H1 (cell line): ENCODE measurements around the gene CLASP2. TPM values are rescaled to one million over a fixed set of nuclear protein-coding genes. Genes with fewer than 3 reads are reported as not detected.
A peak's percentile ranks its signal among the peaks of the same experiment; 100 is the strongest.

Experiments used
- CTCF ChIA-PET: fragments of 300-600 bp; sonication (Branson Sonifier 250); formaldehyde crosslinking; loops from one replicate; lab custom pipeline; 2021; ENCODE audit not compliant: partially characterized antibody; lab: Charles Lee
- POLR2A ChIA-PET: fragments of 300-600 bp; sonication (Branson Sonifier 250); formaldehyde crosslinking; loops from one replicate; lab custom pipeline; 2021; ENCODE audit warnings: inconsistent platforms; ENCODE audit not compliant: partially characterized antibody; lab: Charles Lee
- DNase-seq, 2 experiments: peaks; one replicate each; pipeline versions ENCODE4 v3.0.0 to v3.0.0-alpha.2; 2010 to 2022; ENCODE audit warnings: low spot score in 2 of 2, low read depth in 1 of 2, mixed read lengths in 1 of 2
- FAIRE-seq: peaks from 2 replicates; lab custom pipeline; 2011; peaks lifted over from hg19 to GRCh38; lab: Jason Lieb, UNC
- H2AFZ ChIP-seq: 2 replicates; pipeline ENCODE4 v1.8.1; 2012; ENCODE audit warnings: low read length, inconsistent platforms
- H2AK5ac ChIP-seq: 2 replicates; pipeline ENCODE4 v1.6.1; 2013; ENCODE audit warnings: low read depth, low read length
- H2BK120ac ChIP-seq: replicated peaks from 2 replicates; pipeline ENCODE3; 2013; ENCODE audit warnings: low read depth, low read length, inconsistent platforms
- H2BK12ac ChIP-seq: 2 replicates; pipeline ENCODE4 v1.6.1; 2013; ENCODE audit warnings: low read depth, low read length
- H2BK15ac ChIP-seq: 2 replicates; pipeline ENCODE4 v1.6.1; 2013; ENCODE audit warnings: low read length
- H2BK20ac ChIP-seq: 2 replicates; pipeline ENCODE4 v1.6.1; 2013; ENCODE audit warnings: low read length
- H2BK5ac ChIP-seq: 2 replicates; pipeline ENCODE4 v1.6.1; 2013; ENCODE audit warnings: low read depth, low read length
- H3K14ac ChIP-seq: 2 replicates; pipeline ENCODE4 v1.6.1; 2013; ENCODE audit warnings: inconsistent platforms; ENCODE audit not compliant: insufficient read length
- H3K18ac ChIP-seq: 2 replicates; pipeline ENCODE4 v1.6.1; 2013; ENCODE audit warnings: low read length; ENCODE audit errors: extremely low read depth
- H3K23ac ChIP-seq: 2 replicates; pipeline ENCODE4 v1.6.1; 2013; ENCODE audit warnings: inconsistent platforms; ENCODE audit not compliant: insufficient read length
- H3K23me2 ChIP-seq: 2 replicates; pipeline ENCODE4 v1.6.1; 2013; ENCODE audit warnings: low read depth, low read length
- H3K27ac ChIP-seq: 2 replicates; pipeline ENCODE4 v1.6.1; 2011; ENCODE audit warnings: low read depth, low read length, inconsistent platforms
- H3K27me3 ChIP-seq, 4 experiments: replicated peaks in 1 of 4; 1 replicate in 1 of 4; 2 replicates in 3 of 4; pipeline versions ENCODE4 v1.6.1 to v1.8.1; 2011 to 2013; ENCODE audit warnings: low read length in 3 of 4, mild to moderate bottlenecking in 3 of 4, inconsistent platforms in 2 of 4, mixed read lengths in 2 of 4, moderate library complexity in 1 of 4; ENCODE audit not compliant: control insufficient read depth in 3 of 4, insufficient read depth in 3 of 4; ENCODE audit errors: extremely low read depth in 1 of 4
- H3K36me3 ChIP-seq, 4 experiments: 2 replicates each; pipeline versions ENCODE4 v1.6.1 to v1.8.1; 2011 to 2013; ENCODE audit warnings: mild to moderate bottlenecking in 4 of 4, low read length in 3 of 4, moderate library complexity in 2 of 4, control low read depth in 1 of 4, inconsistent platforms in 1 of 4; ENCODE audit not compliant: insufficient read depth in 4 of 4, control insufficient read depth in 2 of 4
- H3K4ac ChIP-seq: replicated peaks from 2 replicates; pipeline ENCODE3; 2013; ENCODE audit warnings: low read length, low read depth, mixed read lengths, inconsistent platforms; ENCODE audit not compliant: insufficient read length
- H3K4me1 ChIP-seq, 4 experiments: replicated peaks in 1 of 4; 1 replicate in 1 of 4; 2 replicates in 3 of 4; pipeline versions ENCODE4 v1.6.1 to v1.8.1; 2011 to 2013; ENCODE audit warnings: low read length in 3 of 4, inconsistent platforms in 2 of 4, mixed read lengths in 1 of 4; ENCODE audit not compliant: insufficient read depth in 4 of 4, control insufficient read depth in 3 of 4
- H3K4me2 ChIP-seq, 2 experiments: 2 replicates each; pipeline versions ENCODE4 v1.6.1 to v1.8.1; 2011 to 2013; ENCODE audit warnings: low read depth in 2 of 2, low read length in 2 of 2, control low read depth in 1 of 2, inconsistent platforms in 1 of 2, mild to moderate bottlenecking in 1 of 2; ENCODE audit not compliant: insufficient read depth in 1 of 2
- H3K4me3 ChIP-seq, 4 experiments: fragments of 200-600, 300-600 bp in 1 of 4; sonication (generic), shearing (Covaris generic), sonication (Bioruptor Twin) in 1 of 4; 2 replicates each; pipeline versions ENCODE4 v1.5.1 to v1.8.1; 2011 to 2016; ENCODE audit warnings: low read length in 4 of 4, low read depth in 3 of 4, control low read depth in 2 of 4, inconsistent platforms in 2 of 4, mild to moderate bottlenecking in 2 of 4, mixed read lengths in 1 of 4, moderate library complexity in 1 of 4; ENCODE audit not compliant: insufficient read depth in 2 of 4; ENCODE audit errors: extremely low read depth in 1 of 4
- H3K56ac ChIP-seq: replicated peaks from 2 replicates; pipeline ENCODE3; 2013; ENCODE audit warnings: low read depth, mild to moderate bottlenecking, mixed read lengths, low read length, inconsistent platforms; ENCODE audit not compliant: insufficient read length
- H3K79me1 ChIP-seq: 2 replicates; pipeline ENCODE4 v1.6.1; 2013; ENCODE audit warnings: low read depth, low read length, control low read depth
- H3K79me2 ChIP-seq, 2 experiments: 2 replicates each; pipeline versions ENCODE4 v1.6.1 to v1.8.1; 2012 to 2013; ENCODE audit warnings: low read length in 2 of 2, mild to moderate bottlenecking in 2 of 2, inconsistent platforms in 1 of 2; ENCODE audit not compliant: insufficient read depth in 2 of 2, control insufficient read depth in 1 of 2
- H3K9ac ChIP-seq, 4 experiments: replicated peaks in 1 of 4; 1 replicate in 1 of 4; 2 replicates in 3 of 4; pipeline versions ENCODE4 v1.6.1 to v1.8.1; 2011 to 2013; ENCODE audit warnings: low read depth in 3 of 4, low read length in 3 of 4, control low read depth in 2 of 4, mild to moderate bottlenecking in 2 of 4, moderate library complexity in 2 of 4, inconsistent platforms in 1 of 4; ENCODE audit errors: extremely low read depth in 1 of 4
- H3K9me3 ChIP-seq, 2 experiments: 2 replicates each; pipeline versions ENCODE4 v1.6.1 to v1.8.1; 2012 to 2013; ENCODE audit warnings: mild to moderate bottlenecking in 2 of 2, moderate library complexity in 2 of 2, control low read depth in 1 of 2, inconsistent platforms in 1 of 2, low read depth in 1 of 2, low read length in 1 of 2, mixed read lengths in 1 of 2; ENCODE audit not compliant: insufficient read depth in 2 of 2
- H4K20me1 ChIP-seq, 2 experiments: replicated peaks in 1 of 2; 2 replicates each; pipeline versions ENCODE3 to v1.8.1; 2011 to 2013; ENCODE audit warnings: inconsistent platforms in 2 of 2, low read length in 2 of 2, mild to moderate bottlenecking in 1 of 2; ENCODE audit not compliant: insufficient read depth in 2 of 2, control insufficient read depth in 1 of 2
- H4K5ac ChIP-seq: 2 replicates; pipeline ENCODE4 v1.6.1; 2013; ENCODE audit warnings: low read length, low read depth, mixed read lengths, inconsistent platforms; ENCODE audit not compliant: insufficient read length
- H4K8ac ChIP-seq: 2 replicates; pipeline ENCODE4 v1.8.0; 2013; ENCODE audit warnings: mild to moderate bottlenecking, moderate library complexity, low read length, inconsistent platforms; ENCODE audit not compliant: insufficient read depth; ENCODE audit errors: extremely low read depth
- H4K91ac ChIP-seq: replicated peaks from 2 replicates; pipeline ENCODE3; 2013; ENCODE audit warnings: low read length, mixed read lengths, inconsistent platforms; ENCODE audit not compliant: insufficient read length
- KDM1A ChIP-seq: fragments of 200-600, 300-600 bp; sonication (generic); IDR thresholded peaks from 2 replicates; pipeline ENCODE4 v1.7.1; 2016; ENCODE audit warnings: mild to moderate bottlenecking, low read length, borderline replicate concordance
- KDM4A ChIP-seq: IDR thresholded peaks from one replicate; pipeline ENCODE4 v1.7.1; 2012; ENCODE audit warnings: low read depth, mild to moderate bottlenecking, moderate library complexity, low read length, inconsistent platforms; ENCODE audit not compliant: severe bottlenecking
- NANOG ChIP-seq: IDR thresholded peaks from 2 replicates; pipeline ENCODE4 v1.6.1; 2011; ENCODE audit warnings: low read length, low read depth, mild to moderate bottlenecking, inconsistent platforms; ENCODE audit not compliant: insufficient read depth, poor library complexity, severe bottlenecking
- POLR2AphosphoS5 ChIP-seq: IDR thresholded peaks from 2 replicates; pipeline ENCODE4 v1.6.1; 2011; ENCODE audit warnings: low read depth, low read length
- WGBS, 2 experiments: shearing (Covaris generic) in 1 of 2; methylation state at CpG; one replicate each; pipeline versions ENCODE4 v1.1.6 to v1.1.7; 2013 to 2015; ENCODE audit warnings: low lambda C conversion rate in 2 of 2, mixed read lengths in 2 of 2, inconsistent platforms in 1 of 2, low coverage in 1 of 2, missing lambda C conversion rate in 1 of 2; ENCODE audit not compliant: insufficient replicate concordance in 2 of 2, insufficient coverage in 1 of 2, insufficient read length in 1 of 2; ENCODE audit errors: extremely low coverage in 1 of 2, missing lambda C conversion rate in 1 of 2; 5-methylcytosine and 5-hydroxymethylcytosine counted together
- polyA plus RNA-seq, 7 experiments: library from polyadenylated mRNA; depleted of rRNA in 3 of 7; stranded (reverse) in 5 of 7; unstranded in 2 of 7; fragments of >200 nt in 5 of 7; fragments of 200-250 nt in 2 of 7; gene quantifications; 1 replicate in 5 of 7; 2 replicates in 1 of 7; 4 replicates in 1 of 7; pipeline versions ENCODE4 v1.2.1 to v1.2.3, GENCODE V29; 2011 to 2013; ENCODE audit warnings: missing spikeins in 2 of 7, mixed read lengths in 2 of 7
- total RNA-seq: library from RNA; stranded (reverse); fragmentation: NEBNext Ultra II Directional; extraction: Animal tissue kit (Norgen Biotek cat#: 25700); gene quantifications from 2 replicates; pipeline ENCODE4 v1.2.1, GENCODE V29; 2021

Gene CLASP2
- total and polyA plus RNA-seq, 2 of the 8 experiments (the other 6 are each of a cell fraction or from before 2014, with no cell fraction given) = 21.7 to 58.0 TPM

DNA sequence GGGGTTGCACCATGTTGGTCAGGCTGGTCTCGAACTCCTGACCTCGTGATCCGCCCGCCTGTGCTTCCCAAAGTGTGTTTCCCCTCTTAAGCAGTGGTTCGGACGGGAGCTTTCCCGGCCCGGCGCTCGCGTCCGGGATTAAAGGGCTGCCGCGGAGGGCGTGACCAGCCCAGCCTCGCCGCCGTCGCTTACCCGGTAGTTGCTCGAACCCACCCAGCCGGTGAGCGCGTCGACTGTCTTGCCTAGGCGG, 513 bp downstream of the CLASP2 start:
- peaks cover 0 to 9% of the 10 kb centered on the region in 2 experiments for H4K20me1 ChIP-seq
- H3K9ac ChIP-seq = peak overlapping the region; percentile 41 to 84 (median 78)
- no peaks in the 10 kb centered on the region for H3K27me3 ChIP-seq
- H3K27ac ChIP-seq = peak overlapping the region; percentile 81; the same call in 1 of the 2 replicates
- no peak overlapping the region for H2AK5ac ChIP-seq
- H3K4ac ChIP-seq = no peak overlapping the region
- H2BK5ac ChIP-seq = peak overlapping the region; percentile 71; the same call in 1 of the 2 replicates
- H3K79me1 ChIP-seq = no peaks in the 10 kb centered on the region
- FAIRE-seq = no peak
- TF ChIP-seq NANOG (no peak), POLR2AphosphoS5 (peak; percentile 23; the same call in 1 of the 2 replicates), KDM4A (peak; percentile 57), KDM1A (no peak)
- TF ChIP-seq, all 59 proteins: peak for 2
- Histone ChIP-seq H4K8ac (peak overlapping the region; percentile 97), H3K4me1 (peaks cover 0 to 5% (median 1%) of the 10 kb centered on the region in 4 experiments; a peak in 6 of 7 replicates), H2AFZ (peak overlapping the region; percentile 3; the same call in 1 of the 2 replicates), H3K23ac (no peak overlapping the region), H3K18ac (peak overlapping the region; percentile 81; the same call in 1 of the 2 replicates), H3K36me3 (no peaks in the 10 kb centered on the region), H2BK120ac (no peak overlapping the region), H3K14ac (no peak overlapping the region), H3K56ac (no peak overlapping the region), H2BK20ac (no peak overlapping the region), H4K5ac (peak overlapping the region; percentile 80), H2BK12ac (no peak overlapping the region), H2BK15ac (no peak overlapping the region), H3K4me3 (peak overlapping the region; percentile 81 to 88 (median 83)), H4K91ac (no peak overlapping the region), H3K9me3 (no peaks in the 10 kb centered on the region), H3K4me2 (peak overlapping the region; percentile 79 to 82), H3K79me2 (peaks cover 7 to 47% of the 10 kb centered on the region in 2 experiments; a peak in 2 of 4 replicates), H3K23me2 (peaks cover 6% of the 10 kb centered on the region)
- no peak for DNase-seq
- ChIA-PET POLR2A (interaction anchor here (0.8 to 1.2 kb wide), 5 partner anchors 12 to 185 kb away, joined by 3 to 6 read pairs (median 4); no protein-coding TSS in a partner anchor), CTCF (interaction anchor here (0.8 to 1.7 kb wide), 4 partner anchors 13 to 81 kb away, joined by 3 to 6 read pairs (median 4); no protein-coding TSS in a partner anchor)
- WGBS, 2 experiments = 1% methylated on average over 26 of the region's 26 CpGs; no CpG with 5 or more reads in 1 of the 2 experiments
